ENCODE results near the gene POLR1B. TPM values are rescaled to one million over a fixed set of nuclear protein-coding genes. Genes with fewer than 3 reads are reported as not detected.

POLR1B gene
- total and polyA plus RNA-seq, 2 of the 13 experiments (the other 11 are each of a cell fraction or from before 2014, with no cell fraction given), result 18.3 to 46.0 TPM

DNA sequence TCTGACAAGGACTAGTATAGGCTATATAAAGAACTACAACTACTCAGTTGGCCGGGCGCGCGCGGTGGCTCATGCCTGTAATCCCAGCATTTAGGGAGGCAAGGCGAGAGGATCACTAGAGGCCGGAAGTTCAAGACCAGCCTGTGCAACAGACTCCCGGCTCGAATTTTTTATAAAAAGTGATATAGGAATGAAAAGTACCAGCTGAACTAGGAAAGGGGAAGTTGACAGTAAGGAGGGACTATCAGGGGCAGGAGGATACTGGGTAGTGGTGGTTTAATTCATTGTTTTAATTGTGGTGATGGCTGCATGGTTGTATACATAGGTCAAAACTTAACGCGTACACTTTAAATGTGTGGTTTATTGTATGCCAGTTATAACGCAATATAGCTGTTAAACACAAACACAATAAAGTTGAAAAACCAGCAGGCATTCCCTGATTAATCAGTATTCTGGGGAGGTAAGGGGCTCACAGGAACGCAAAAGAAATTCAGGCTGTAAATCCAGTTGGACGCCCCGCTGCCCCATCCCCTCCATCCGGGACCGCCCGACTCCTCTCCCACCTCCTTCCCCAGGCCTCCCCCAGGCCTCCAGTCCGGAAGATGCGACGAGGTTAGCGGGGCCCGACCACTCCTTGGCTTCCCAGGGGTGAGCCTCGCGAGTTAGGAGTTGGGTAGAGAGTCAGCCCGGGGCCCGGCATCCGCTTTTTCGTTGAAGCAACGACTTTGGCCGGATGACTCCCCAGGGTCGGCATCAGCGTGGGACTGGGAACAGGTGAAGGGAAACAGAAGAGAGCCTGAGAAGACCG lies 746 bp upstream of the POLR1B start (continued):
- TF ChIP-seq ATF7 (IDR thresholded peaks at IDR 0.05) (peak; percentile 52; the same call in 1 of the 2 replicates), ATF7 (CRISPR knock-in tag; IDR thresholded peaks at IDR 0.05) (no peak; the same call in 1 of the 2 replicates), ETV5 (CRISPR knock-in tag; IDR thresholded peaks at IDR 0.05; ENCODE audit: borderline replicate concordance) (peak; percentile 63), ZNF367 (CRISPR knock-in tag; IDR thresholded peaks at IDR 0.05; ENCODE audit: borderline replicate concordance) (no peak), ZNF296 (CRISPR knock-in tag; conservative IDR thresholded peaks at IDR 0.05) (0 out of 2 replicates have a peak, but pooled peaks have one; percentile 38), KDM3A (CRISPR knock-in tag; IDR thresholded peaks at IDR 0.05; ENCODE audit: low read depth) (0 out of 2 replicates have a peak, but pooled peaks have one; percentile 10), ZNF547 (CRISPR knock-in tag; IDR thresholded peaks at IDR 0.05) (no peak), POLR2G (IDR thresholded peaks at IDR 0.05; ENCODE audit: low read depth, low read length) (peak; percentile 87), SIN3A (IDR thresholded peaks at IDR 0.05; ENCODE audit: borderline replicate concordance, low read depth, low read length) (peak; percentile 85), BHLHE40 (IDR thresholded peaks at IDR 0.05; ENCODE audit: low read length) (peak; percentile 89), ZNF839 (CRISPR knock-in tag; IDR thresholded peaks at IDR 0.05; ENCODE audit: borderline replicate concordance) (0 out of 2 replicates have a peak, but pooled peaks have one; percentile 6), GABPB1 (CRISPR knock-in tag; IDR thresholded peaks at IDR 0.05) (0 out of 2 replicates have a peak, but pooled peaks have one; percentile 1), ZNF30 (CRISPR knock-in tag; IDR thresholded peaks at IDR 0.05) (peak; percentile 81)
- TF ChIP-seq, protein P1, sequence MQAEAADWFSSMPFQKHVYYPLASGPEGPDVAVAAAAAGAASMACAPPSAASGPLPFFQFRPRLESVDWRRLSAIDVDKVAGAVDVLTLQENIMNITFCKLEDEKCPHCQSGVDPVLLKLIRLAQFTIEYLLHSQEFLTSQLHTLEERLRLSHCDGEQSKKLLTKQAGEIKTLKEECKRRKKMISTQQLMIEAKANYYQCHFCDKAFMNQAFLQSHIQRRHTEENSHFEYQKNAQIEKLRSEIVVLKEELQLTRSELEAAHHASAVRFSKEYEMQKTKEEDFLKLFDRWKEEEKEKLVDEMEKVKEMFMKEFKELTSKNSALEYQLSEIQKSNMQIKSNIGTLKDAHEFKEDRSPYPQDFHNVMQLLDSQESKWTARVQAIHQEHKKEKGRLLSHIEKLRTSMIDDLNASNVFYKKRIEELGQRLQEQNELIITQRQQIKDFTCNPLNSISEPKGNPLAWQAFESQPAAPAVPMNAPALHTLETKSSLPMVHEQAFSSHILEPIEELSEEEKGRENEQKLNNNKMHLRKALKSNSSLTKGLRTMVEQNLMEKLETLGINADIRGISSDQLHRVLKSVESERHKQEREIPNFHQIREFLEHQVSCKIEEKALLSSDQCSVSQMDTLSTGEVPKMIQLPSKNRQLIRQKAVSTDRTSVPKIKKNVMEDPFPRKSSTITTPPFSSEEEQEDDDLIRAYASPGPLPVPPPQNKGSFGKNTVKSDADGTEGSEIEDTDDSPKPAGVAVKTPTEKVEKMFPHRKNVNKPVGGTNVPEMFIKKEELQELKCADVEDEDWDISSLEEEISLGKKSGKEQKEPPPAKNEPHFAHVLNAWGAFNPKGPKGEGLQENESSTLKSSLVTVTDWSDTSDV (CRISPR knock-in tag; IDR thresholded peaks at IDR 0.05), result no peak
- TF ChIP-seq, protein P2, sequence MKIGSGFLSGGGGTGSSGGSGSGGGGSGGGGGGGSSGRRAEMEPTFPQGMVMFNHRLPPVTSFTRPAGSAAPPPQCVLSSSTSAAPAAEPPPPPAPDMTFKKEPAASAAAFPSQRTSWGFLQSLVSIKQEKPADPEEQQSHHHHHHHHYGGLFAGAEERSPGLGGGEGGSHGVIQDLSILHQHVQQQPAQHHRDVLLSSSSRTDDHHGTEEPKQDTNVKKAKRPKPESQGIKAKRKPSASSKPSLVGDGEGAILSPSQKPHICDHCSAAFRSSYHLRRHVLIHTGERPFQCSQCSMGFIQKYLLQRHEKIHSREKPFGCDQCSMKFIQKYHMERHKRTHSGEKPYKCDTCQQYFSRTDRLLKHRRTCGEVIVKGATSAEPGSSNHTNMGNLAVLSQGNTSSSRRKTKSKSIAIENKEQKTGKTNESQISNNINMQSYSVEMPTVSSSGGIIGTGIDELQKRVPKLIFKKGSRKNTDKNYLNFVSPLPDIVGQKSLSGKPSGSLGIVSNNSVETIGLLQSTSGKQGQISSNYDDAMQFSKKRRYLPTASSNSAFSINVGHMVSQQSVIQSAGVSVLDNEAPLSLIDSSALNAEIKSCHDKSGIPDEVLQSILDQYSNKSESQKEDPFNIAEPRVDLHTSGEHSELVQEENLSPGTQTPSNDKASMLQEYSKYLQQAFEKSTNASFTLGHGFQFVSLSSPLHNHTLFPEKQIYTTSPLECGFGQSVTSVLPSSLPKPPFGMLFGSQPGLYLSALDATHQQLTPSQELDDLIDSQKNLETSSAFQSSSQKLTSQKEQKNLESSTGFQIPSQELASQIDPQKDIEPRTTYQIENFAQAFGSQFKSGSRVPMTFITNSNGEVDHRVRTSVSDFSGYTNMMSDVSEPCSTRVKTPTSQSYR (CRISPR knock-in tag; IDR thresholded peaks at IDR 0.05; ENCODE audit: borderline replicate concordance), result peak; percentile 13; the same call in 1 of the 2 replicates
- TF ChIP-seq, protein P3, sequence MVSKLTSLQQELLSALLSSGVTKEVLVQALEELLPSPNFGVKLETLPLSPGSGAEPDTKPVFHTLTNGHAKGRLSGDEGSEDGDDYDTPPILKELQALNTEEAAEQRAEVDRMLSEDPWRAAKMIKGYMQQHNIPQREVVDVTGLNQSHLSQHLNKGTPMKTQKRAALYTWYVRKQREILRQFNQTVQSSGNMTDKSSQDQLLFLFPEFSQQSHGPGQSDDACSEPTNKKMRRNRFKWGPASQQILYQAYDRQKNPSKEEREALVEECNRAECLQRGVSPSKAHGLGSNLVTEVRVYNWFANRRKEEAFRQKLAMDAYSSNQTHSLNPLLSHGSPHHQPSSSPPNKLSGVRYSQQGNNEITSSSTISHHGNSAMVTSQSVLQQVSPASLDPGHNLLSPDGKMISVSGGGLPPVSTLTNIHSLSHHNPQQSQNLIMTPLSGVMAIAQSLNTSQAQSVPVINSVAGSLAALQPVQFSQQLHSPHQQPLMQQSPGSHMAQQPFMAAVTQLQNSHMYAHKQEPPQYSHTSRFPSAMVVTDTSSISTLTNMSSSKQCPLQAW (CRISPR knock-in tag; IDR thresholded peaks at IDR 0.05), result peak; percentile 12; the same call in 1 of the 2 replicates
- TF ChIP-seq, protein P4, sequence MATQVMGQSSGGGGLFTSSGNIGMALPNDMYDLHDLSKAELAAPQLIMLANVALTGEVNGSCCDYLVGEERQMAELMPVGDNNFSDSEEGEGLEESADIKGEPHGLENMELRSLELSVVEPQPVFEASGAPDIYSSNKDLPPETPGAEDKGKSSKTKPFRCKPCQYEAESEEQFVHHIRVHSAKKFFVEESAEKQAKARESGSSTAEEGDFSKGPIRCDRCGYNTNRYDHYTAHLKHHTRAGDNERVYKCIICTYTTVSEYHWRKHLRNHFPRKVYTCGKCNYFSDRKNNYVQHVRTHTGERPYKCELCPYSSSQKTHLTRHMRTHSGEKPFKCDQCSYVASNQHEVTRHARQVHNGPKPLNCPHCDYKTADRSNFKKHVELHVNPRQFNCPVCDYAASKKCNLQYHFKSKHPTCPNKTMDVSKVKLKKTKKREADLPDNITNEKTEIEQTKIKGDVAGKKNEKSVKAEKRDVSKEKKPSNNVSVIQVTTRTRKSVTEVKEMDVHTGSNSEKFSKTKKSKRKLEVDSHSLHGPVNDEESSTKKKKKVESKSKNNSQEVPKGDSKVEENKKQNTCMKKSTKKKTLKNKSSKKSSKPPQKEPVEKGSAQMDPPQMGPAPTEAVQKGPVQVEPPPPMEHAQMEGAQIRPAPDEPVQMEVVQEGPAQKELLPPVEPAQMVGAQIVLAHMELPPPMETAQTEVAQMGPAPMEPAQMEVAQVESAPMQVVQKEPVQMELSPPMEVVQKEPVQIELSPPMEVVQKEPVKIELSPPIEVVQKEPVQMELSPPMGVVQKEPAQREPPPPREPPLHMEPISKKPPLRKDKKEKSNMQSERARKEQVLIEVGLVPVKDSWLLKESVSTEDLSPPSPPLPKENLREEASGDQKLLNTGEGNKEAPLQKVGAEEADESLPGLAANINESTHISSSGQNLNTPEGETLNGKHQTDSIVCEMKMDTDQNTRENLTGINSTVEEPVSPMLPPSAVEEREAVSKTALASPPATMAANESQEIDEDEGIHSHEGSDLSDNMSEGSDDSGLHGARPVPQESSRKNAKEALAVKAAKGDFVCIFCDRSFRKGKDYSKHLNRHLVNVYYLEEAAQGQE (IDR thresholded peaks at IDR 0.05; ENCODE audit: borderline replicate concordance in 1 of 2, low read depth in 1 of 2, low read length in 2 of 2), result peak in 1 of 2 experiments; percentile 56; a peak in 2 of 4 replicates

Measured in HepG2 (cell line).